ENCODE results near the gene DELE1.
"Not testable (repeated sequence)": the region's sequence is repeated elsewhere in the genome, so short reads cannot be mapped to it uniquely, and the experiment has no call there.

DELE1 gene

DNA sequence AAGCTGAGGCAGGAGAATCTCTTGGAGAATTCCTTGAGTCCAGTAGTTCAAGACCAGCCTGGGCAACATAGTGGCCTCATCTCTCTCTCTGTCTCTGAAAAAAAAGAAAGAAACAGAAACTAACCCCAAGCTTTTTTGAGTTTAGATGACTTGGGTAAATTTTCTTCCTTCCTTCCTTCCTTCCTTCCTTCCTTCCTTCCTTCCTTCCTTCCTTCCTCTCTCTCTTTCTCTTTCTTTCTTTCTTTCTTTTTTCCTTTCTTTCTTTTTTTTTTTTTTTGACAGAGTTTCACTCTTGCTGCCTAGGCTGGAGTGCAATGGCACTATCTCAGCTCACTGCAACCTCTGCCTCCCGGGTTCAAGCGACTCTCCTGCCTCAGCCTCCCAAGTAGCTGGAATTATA is 33.2 kb upstream of the DELE1 start:
- not testable (repeated sequence) for DNase-seq

- no peak for DNase-seq
Measured at GRCh38 chr5:141897425-141897824, 26.2 kb upstream of the DELE1 start.

DNA sequence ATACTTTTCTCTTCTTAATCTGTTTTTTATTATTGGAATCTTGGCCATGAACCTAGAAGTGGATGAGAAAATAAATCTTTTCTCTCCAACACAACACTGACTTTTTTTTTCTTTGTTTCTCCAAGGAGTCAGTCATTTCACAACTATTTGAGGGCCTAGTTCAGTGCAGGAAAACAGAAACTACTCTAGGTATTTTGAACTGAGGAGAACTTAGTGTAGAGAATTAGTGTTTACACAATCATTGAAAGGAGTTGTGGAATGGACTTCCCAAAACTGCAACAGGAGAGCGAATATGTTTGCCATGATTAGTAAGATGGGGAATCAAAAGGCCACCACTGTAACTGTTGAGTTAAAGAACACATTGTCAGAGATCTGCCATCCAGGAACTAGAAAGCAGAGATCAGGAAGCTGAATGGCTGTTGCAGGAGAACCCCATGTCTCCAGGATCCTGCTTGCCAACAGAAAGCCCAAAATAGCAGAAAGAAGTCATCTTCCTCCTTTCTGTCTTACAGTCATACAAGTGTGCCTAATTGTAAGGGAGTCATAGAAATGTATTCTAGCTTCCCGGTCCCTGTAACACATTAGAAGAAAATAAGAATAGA is 25.1 kb upstream of the DELE1 start:
- DNase-seq, result no peak

- no peak for DNase-seq
Measured at GRCh38 chr5:141902015-141902814, 21.5 kb upstream of the DELE1 start.

- no peak for DNase-seq
Measured at GRCh38 chr5:141903261-141903660, 20.4 kb upstream of the DELE1 start.

GRCh38 chr5:141904551-141904950 is 19.1 kb upstream of the DELE1 start:
- DNase-seq, result no peak

- no peak for DNase-seq
Measured at GRCh38 chr5:141906517-141906916, 17.2 kb upstream of the DELE1 start.

DNA sequence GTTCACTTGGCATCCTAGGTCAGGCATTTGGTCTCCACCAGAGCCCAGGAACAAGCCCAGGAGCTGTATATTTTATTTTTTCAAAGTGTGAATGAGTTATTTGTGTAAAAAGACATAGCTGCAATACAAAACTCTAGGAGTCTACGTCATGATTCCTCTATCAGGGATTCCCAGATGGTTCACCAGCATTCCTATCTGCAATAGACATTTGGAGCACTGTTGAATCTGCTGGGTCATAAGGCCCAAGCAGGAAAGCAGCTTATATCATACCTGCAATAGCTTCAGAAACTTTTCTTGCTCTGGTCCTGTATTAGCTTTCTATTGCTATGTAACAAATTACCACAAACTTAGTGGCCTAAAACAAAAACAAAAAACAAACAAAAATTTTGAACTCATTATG is 16.7 kb upstream of the DELE1 start:
- no peak for DNase-seq

GRCh38 chr5:141908796-141909195 is 14.9 kb upstream of the DELE1 start:
- no peak for DNase-seq

GRCh38 chr5:141909212-141909611 is 14.5 kb upstream of the DELE1 start:
- DNase-seq, result no peak

GRCh38 chr5:141910271-141910673 is 13.4 kb upstream of the DELE1 start:
- DNase-seq, result no peak

DNA sequence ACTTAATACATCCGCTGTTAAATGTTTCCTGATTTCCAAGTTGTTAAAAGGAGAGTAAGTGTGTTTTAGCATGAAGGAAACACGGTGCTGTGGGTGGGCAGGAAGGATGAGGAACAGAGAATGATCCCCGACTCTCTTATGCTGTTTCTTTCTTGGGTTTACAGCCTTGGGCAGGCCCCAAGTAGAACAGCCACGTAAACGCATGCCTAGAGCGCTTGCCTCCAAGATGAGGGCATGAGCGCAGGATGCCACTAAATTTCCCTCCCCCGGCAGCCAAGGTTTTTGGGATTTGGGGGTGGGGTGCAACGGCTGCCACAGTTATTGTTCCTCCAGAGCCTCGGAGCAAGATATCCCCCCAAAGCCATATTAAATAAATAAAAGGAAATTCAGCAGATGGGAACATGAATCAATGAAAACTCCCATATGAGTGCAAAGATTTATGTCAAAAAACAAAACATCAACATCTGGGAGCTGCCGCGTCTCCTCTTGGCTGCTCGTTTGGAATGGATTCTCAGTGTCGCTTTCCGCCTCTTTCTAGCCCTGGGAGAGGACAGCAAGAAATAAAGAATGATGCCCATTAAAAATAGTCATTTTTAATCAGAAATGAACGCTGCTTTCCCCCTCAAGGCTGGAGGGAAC is 10.0 kb upstream of the DELE1 start:
- no peak for DNase-seq

DNA sequence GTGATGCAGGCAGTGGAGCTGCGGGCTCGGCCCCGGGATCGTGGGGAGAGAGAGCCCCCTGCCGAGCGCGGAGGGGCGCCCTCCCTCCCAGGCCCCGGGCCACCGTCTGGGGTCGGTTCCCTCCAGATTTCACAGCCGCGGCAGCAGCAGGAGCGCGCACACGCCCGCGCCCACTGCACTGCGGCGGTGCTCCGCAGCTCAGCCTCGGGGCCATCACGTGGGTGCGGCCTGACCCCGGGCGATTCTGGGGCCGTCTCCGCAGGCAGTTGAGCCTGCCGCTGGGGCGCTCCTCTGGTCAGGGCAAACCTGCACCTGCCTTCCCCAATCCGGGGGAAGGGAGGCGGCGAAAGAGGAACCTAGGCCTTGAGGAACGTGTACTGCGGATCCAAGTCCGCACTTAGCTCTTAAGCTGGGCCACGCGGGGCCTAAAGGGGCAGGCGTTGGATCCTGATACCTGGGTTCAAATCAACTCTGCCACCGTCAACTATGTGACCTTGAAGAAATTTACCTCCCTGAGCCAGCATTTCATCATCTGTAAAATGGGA is 9.4 kb upstream of the DELE1 start:
- peak; percentile 28 for DNase-seq

GRCh38 chr5:141914797-141915196 is 8.9 kb upstream of the DELE1 start:
- no peak for DNase-seq

- no peak for DNase-seq
Measured at GRCh38 chr5:141915881-141916336, 7.8 kb upstream of the DELE1 start.

DNA sequence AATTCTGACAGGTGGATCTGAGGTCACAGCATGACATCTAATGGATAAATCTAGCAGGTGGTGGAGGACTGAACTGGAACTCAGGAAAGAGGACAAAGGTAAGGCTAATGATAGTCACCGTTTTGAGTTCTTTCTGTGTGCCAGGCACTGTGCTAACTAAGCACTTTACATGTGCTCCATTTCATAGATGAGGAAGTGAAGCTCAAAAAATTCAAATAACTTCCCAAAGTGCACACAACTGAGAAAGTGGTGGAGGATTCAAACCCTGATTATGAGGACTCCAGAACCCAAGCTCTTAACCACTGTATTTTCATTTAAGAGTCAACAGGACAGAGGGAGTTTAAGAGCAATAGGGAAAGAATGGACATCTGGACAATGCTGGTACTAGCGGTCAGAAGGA is 7.1 kb upstream of the DELE1 start:
- no peak for DNase-seq

GRCh38 chr5:141917760-141918159 is 5.9 kb upstream of the DELE1 start:
- DNase-seq, result no peak

GRCh38 chr5:141919218-141920119 is 4.2 kb upstream of the DELE1 start:
- no peak for DNase-seq

GRCh38 chr5:141920771-141921170 is 2.9 kb upstream of the DELE1 start:
- no peak for DNase-seq

DNA sequence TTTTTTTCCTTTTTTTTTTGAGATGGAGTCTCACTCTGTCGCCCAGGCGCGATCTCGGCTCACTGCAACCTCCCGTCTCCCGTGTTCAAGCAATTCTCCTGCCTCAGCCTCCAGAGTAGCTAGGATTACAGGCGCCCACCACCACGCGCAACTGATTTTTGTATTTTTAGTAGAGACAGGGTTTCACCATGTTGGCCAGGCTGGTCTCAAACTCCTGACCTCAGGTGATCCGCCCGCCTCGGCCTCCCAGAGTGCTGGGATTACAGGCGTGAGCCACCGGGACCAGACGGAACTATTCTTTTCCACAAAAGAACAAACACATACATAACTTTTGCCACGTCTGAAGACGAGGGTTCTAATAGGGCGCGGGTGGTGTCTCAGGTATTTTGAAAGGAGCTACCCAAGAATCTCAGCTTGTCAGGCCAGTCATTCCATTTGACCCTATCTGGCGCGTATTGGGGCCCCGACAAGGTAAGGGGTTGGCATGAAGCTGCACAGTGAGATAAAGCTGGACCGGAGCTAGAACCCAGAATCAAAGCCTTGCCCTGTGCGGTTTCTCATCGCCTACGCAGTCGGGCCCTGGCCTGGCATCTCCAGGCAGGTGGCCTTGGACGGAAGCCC is 734 bp upstream of the DELE1 start:
- not testable (repeated sequence) for DNase-seq

DNA sequence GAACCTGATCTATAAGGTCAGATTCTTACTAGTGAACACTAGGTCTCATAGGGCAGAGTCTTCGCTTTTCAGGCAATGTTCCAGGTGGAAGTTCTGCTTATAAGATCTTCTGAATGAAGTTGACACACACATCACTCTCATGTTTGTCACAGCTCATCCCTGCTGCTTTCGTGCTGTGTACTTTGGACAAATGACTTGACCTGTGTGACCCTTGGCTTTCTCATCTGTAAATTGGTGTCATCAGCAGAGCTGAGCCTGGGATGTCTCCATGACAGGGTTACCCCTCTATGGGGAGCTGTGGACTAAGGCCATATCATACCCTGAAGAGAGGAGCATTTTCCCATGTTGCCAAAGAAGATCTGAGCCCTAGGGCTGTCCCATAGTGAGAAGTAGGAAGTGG is 2.8 kb downstream of the DELE1 start:
- DNase-seq, result no peak

DNA sequence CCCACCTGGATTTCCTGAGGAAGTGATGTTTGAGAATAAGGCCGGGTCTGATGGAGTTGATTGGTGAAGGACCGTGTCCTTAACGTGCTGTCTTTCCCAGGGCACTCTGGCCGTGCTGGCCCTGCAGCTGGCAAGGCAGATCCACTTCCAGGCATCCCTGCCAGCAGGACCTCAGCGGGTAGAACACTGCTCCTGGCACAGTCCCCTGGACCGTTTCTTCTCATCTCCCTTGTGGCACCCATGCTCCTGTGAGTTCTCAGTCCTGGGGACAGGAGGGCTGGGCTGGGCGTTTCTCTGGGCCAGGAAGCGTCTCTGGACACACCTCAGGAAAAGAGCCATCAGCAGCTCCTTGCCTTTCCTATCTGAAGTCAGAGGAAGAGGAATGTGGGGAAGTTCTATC is 4.4 kb downstream of the DELE1 start:
- no peak for DNase-seq
